ENCODE results near the gene DPYSL3.

- no peak for TF ChIP-seq CTCF (IDR thresholded peaks at IDR 0.05)
- TF ChIP-seq EP300 (IDR thresholded peaks at IDR 0.05) = no peak
Measured at GRCh38 chr5:147557876-147558745, 48.2 kb upstream of the DPYSL3 start.

Measured in tibial nerve (tissue), 4 donors.